Stimulated activated CD8-positive, alpha-beta memory T cell treated with anti-CD3 and anti-CD28 coated beads, Interleukin-2, amount 100 ng/mL, for 48 hours (primary cell): Measurements from ENCODE around the gene PSD4.

Experiments used
- DNase-seq, 2 donors: peaks; one replicate each; pipeline ENCODE4 v3.0.0-alpha.2; 2020; ENCODE audit warnings: low read depth in 2 of 2

Gene PSD4

DNA sequence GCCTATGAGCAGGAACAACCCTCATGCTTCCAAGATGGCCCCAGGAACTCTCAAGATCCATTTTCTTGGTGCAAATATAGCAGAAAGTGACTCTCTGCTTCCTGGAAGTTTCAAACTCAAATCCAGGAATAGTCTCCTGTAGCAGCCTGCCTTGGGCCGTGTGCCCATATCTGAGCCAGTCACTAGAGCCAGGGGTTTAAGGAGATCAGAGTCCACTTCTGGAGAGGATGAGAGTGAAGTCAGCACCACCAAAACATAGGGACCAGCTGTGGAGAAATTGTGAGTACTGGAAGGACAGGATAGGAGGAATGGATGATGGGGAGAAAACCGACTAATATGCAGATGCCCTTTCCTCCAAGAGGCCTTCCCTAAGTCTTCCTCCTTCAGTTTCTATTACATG lies 33.2 kb downstream of the PSD4 start:
- no peak for DNase-seq

DNA sequence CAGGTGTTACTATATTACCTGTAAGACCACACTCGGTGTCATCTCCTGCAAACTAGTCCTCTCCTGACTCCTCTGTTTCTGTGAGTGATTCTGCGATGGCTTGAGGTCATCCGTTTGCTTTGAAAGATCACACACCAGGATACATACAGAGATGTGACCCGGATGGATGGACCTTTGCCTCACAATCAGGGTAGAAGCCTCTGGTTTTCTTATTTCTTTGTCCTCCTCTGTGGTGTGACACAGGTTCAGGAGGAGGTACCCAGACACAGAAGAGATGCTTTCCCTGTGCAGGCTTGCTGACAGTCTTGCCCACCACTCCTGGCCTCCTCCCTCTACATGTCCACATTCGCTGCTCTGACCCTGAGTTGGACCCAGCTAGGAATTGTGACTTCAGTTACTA lies 34.6 kb downstream of the PSD4 start:
- DNase-seq: no peak

DNA sequence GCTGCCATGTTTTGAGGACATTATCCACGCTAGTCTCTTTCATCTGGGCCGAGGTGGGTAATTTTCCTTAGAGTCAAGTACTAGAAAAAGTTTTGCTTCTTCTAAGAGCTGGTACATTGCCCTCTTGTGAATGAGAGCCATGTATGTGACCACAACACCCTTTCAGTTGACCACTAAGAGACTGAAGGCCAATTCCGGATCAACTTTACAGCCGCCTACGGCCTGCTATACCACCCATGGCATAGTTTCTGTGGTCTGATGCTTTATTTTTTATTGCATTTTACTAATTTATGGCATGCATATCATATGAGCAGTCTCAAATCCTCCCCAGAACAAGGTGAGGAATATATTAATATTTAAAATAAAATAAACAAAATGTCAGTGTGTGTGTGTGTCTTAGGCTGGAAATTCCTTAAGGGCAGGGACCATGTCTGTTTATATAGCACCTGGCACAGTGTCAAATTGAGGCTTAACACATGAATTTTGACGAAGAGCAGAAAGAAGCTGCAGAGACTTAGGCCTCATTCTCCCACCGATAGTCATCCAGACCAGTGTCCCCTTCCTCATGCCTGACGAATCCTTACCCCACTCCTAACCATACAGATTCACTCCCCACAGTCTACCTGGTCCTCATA lies 35.4 kb downstream of the PSD4 start:
- no peak for DNase-seq

DNA sequence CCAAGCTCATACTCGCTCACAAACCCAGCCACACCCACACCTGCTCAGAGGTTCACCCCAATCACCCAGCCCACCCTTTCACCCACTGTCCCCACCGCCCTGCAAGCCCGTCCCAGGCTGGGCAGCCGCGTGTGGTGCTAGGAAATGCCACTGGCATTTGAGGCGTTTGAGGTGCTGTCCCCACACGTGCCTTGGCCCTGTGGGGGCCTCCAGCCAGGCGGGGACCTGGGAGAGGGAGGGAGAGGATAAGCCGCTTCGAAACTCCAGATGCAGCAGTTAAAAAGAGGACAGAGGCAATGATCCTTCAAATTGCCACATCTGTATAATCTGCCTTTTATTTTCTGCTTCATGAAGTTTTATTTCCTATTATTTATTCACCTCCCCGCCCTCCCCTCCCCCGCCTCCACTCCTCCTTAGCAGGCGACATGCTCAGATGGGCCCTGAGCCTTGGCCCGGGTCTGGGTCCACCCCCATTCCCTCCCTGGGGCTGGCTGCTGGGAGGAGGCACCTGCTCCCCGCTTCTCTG lies 35.9 kb downstream of the PSD4 start:
- no peak for DNase-seq

DNA sequence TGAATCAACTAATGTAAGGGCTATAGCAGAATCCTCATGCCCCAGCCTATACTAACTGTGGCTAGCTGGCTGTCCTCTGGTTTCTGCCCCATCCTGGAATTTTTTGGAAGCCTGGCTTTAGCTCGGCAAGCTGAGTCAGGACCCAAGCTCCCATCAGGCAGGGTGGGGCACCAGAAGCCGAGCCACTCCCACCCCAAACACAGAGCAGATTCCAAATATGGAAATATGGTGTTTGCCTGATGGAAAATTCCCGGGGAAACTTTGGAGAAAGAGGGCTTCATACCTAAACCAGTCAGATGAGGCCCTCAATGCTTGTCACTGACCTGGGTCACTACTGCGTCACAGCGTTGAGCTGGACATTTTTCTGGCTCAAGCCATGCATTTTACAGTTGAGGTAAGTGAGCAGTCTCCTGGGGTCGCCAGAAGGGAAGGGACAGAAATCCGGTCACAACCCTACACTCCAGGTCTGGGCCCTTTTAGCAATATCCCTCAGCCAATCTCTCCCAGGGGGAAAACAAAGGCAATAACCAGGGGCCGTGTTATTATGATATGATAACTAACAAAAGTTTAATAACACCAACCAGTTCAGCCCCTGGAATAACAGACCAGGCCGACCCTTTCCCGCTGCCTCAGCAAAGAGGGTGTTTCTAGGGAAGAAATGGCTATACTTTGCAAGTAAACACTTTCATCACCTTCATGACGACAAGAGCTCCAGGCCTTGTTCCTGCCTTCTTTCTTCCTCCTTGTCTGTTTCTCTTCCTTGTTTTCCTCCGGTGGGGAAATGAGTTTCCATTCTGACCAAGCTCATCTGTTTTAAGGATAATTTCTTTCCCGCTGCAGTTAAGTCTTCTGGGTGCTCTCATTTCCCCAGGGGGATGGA lies 37.7 kb downstream of the PSD4 start:
- no peak for DNase-seq

DNA sequence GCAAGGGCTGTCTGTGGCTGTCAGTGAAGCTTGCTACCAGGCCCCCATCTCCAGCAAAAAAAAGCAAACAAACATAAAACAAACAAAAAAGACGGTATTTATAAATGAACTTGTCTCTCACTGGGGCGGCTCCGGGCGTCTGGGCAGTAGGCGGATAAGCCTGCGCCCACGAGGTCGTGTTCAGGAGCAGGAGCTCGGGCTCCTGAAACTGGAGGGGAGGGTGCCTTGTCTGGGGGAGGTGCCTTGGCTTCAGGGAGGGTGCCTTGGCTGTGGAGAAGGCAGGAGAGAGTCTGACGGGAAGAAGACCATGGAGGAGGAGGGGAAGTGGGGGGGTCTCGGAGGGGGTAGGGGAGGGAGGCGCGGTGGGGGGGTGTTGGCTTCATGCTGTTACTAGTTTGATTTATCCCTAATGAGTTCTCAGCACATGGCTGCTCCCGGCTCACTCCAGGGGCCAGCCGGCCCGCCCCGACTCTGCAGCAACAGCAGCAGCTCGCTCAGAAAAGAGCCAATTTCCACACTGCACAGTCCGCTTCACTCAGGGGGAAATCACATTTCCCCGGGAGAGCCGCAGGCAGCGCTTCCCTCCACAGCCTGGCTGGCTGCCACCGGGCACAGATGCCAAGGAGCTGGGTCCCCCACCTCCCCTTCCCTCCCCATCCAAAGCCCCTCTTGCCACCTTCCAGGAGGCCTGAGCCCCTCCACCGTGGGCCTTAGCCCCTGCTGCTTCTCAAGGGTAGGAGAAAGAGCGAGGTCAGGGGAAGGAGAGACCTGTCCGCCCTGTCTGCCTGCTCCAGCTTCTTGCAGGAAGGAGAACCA lies 38.7 kb downstream of the PSD4 start:
- no peak for DNase-seq

DNA sequence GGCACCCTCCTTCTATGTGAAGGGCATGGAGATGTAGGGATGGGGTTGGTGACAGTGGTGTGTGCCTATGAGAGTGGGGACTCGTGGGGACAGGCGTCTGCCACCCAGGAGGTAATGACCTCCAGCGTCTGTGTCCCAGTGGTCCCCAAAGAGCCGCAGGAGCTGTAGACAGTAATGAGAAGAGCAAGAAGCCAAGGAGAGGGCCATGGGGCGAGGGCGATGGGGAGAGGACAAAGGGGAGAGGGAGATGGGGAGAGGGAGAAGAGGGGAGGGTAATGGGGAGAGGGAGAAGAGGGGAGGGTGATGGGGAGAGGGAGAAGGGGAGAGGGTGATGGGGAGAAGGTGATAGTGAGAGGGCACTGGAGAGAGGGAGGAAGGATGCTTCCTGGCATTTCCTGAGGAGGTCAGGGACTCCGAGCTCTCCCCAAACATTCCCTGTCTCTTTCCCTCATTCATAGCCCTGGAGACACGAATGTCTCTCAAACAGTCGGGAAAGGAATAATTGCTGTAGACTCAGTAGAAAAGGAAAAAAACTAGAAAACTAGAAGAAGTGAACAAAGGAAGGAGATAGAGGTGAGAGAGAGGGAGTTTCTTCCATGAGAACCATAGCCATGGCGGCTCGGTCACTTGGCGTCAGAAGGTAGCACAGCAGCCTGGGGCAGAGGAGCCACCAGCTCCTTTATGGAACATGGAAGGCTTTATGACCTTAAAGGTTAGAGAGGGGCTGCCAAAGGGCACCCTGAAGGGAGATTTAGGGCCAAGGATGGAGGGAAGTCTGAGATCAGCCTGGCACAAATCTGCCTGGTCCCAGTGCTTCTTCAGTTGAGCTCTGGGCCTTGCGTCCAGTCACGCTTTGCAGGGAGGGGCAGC lies 39.5 kb downstream of the PSD4 start:
- DNase-seq: no peak

DNA sequence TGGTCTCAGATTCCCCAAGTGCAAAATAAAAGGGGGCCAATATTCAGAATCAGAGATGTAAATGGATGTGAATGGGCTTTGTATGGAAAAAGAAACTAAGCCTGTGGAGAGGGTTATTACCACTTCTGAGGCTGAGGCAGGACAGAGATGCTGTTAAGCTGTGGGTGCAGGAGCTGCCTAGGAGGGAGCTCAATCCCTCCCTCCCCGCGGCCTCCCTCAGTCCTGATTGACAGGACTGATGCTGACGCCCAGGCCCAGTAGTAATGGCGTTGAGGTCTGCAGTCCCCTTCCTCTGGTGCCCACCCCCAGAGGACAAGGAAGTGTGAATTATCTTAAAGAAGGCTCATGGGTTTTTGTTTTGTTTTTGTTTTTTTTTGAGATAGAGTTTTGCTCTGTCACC lies 40.4 kb downstream of the PSD4 start:
- no peak for DNase-seq

DNA sequence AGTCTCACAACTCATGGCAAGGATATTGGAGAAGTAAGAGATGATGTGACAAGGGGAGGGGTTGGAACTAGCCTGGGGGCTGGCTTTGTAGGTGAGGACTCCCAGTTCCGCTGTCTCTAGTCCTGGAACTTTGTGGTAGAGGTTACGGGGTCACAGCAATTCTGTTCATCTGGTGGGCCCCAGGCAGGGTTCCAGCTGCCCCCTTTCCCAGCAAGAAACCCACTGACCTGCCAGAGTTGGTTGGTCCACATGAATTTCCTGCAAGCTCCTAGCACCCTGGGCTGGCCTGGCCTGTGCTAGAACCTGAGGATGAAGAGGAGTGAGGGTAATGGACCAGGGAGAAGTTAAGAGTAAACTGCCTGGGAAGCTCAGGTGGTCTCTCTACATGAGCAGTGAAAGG lies 41.3 kb downstream of the PSD4 start:
- DNase-seq: no peak

DNA sequence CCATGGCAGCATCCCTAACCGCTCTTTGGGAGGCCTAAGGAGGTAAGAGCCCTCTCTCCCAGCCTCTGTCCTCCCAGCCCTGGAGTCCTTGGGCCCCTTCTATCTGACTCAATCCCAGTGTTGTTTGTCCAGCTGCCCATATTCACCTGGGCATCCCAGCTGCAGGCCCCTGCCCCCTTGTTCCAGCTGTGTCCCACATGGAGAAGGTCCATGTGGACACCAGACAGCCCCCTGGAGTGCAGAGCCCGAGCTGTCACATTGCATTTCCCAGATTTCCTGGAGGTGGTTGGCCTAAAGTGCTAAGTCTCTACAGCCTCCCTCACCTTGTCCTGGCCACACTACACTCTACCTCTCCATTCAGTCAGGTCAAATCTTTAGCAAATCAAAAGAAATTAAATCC lies 42.5 kb downstream of the PSD4 start:
- no peak for DNase-seq

DNA sequence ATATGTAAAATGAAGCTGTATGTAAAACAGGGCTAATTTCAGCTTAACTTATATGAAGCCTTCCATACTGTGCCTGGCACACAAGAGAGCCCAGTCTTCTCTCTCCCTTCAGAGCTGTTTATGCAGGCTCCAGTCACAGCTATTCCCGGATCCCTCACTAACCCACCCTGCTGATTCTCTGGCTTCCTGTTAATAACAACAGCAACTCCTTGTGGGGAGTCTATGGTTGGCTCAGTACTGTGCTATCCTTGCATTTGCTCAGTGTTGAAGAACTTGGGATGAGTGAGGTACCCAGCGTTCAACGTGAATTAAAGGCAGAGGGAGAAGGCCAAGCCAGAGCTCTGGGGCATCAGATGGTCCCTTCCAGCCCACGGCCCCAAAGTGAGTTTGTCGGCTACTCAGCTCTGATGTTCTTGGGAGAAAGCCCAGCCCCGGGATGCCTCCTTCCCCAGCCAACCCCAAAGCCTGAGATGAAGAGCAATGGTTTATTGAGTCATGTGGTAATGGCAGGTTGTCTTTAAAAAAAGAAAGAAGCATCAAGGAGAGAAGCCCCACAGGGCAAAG lies 43.2 kb downstream of the PSD4 start:
- no peak for DNase-seq

DNA sequence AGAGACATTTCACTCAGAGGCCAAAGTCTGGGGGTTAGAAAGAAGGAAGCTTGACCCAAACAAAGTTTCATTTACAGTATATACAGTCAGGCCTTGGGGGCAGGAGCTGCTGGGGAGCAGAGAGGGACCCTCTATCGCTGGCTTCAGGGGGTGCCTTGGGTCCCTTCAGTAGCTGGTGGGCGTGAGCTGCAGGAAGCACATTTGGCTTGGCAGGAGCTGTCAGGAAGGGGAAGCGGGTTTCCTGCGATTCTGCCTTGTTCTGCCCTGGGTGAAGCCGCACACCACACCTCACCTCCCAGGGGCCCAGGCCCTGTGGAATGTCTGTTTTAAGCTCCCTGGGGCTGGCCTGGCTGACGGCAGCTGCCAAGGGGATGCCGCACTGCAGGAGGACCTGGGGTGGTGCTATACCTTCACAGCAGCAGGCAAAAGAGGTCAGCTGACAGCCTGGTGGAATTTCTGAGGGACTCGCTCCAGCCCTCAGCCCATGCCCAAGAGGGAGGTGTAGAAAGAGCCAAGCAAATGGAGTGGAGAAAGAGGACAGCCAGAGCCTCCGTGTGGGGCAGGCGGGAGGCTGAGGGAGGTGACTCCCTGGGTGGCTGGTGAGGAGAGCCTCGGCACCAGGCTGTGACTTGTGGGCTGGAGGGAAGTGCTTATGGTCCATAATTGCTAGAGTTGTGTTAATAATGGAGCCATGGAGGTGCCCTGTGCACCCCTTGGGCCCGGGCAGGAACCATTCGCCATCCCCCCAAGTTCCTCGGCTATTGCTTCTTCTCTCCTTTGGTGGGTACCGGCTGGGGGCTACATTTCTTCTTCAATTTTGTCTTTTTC lies 43.9 kb downstream of the PSD4 start:
- no peak for DNase-seq

DNA sequence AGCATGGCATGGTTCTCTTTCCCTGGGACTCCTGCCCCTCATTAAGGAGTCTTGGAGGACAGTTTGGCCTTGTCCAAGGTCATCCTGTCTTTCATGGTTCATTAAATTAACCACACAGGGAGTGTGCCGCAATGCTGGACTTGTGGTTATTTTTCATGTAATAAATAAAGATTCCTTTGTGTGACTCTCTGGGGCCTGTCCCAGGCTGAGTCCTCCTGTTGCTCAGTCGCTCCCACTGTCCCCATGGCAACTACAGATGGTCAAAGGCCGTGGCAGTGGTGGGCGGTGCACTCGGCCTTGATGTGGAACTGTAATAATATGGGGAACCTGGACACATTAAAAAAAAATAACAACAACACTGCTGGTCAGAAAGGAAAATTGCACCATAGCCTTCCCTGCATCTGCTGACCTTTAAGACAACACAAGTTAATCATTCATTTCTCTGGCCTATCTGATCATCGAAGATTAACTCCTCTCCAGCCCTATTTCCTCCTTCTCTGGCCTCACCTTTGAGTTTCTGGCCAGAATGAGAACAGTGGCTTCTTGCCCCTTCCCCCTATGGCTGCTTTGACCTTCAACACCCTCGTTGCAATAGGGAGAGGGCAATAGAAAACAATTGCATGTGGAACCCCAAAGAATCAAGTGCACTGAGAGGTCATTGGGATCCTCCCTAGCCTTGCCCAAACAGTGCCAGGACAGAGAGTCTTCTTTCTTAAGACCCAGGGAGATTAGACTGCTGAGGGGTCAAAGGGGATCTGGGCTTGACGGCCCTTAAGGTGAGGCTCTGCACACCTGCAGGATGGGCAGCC lies 44.7 kb downstream of the PSD4 start:
- DNase-seq: no peak

DNA sequence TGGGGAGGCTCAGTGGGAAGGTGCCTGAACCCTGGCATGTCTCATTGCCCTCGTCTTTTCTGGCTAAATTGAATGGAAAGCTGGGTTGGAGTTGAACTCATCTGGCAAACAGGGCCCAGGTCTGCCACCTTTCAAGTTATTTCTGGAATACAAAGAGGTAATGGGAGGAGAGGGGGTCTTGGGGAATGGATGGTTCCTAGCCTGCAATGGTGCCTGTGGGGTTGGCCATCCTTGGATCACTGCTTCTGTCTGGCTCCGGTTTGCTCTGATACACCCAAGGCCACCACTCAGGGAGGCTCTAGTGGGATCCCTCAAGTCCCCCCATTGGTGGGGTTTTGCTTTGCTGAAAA lies 45.3 kb downstream of the PSD4 start:
- DNase-seq: no peak

DNA sequence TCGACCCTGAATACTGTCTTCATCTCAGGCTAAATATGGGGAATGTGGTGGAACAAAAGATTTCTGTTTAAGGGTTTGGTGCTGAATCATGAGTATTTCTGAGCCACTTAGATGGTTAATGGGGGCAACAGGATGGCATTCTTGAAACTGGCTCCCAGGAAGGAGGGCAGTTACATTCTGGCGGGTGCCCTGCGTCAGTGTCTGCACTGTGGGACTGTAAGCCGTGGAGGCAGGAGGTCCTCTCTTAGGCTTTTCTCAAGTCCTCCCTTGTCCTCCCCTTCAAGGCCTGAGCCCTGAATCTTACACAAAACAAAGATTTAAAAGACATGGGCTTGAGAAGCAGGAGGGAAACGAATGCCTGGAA lies 45.7 kb downstream of the PSD4 start:
- no peak for DNase-seq

DNA sequence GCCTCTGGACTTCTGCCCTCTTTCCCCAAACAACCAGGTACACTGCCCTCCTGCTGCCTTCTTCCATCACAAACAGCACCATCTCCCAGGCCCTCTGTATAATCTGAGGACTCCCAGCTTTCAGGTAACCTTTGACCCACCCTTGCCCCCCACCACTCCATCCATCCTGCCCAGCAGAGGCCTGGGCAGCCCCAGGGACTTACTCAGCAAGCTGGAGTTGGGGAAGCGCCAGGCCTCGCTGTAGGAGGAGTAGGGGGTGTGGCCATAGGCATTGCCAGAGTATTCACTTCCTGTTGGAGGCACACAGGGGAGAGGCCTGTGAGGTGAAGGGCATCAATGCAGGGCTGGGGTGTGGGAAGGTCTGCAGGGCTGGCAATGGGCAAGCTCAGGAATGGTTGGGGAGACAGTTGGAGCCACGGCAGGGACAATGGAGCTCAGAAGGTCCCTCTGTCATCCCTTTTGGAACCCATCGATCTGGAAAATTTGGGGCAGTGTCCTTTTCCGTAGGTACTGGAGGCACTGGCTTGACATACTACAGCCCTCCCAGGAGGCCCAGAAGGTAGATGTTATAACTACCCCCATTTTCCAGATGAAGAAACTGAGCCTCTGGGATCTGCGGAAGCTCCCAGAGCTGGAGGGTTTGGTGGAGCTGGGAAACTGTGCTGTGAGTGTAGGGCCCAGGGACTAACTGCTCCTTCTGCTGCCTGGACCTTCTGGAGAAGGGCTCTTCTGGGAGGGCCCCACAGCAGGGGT lies 46.3 kb downstream of the PSD4 start:
- no peak for DNase-seq

DNA sequence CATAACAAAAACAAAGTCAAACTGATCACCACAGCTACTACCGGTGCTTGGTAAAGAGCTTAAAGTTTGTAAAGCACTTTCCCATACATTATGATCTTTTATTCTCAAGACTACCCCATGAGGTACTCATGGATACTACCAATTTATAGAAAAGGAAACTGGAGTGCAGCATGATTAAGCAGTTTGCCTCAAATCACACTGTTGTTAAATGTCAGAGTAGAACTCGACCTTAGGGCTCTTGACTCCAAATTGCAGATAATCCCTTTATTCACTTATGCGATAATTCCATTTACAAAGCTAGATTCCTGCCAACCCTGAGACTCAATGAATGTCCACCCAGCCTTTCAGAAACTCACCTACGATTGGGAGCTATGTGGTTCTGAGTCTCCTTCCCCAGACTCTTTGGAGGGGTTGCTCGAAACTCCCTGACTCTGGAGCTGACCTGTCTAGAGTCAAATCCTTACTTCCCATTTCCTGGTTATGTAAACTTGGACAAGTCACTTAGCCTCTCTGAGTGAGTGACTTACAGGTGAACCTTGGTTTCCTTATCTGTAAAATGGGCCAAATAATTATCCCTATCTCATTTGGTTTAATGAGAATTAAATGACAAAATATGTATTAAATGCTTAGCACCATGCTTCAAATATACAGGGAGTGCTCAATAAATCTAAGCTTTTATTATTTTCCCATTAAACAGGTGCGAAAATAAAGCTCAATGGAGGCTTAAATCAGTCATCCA lies 47.4 kb downstream of the PSD4 start:
- no peak for DNase-seq

DNA sequence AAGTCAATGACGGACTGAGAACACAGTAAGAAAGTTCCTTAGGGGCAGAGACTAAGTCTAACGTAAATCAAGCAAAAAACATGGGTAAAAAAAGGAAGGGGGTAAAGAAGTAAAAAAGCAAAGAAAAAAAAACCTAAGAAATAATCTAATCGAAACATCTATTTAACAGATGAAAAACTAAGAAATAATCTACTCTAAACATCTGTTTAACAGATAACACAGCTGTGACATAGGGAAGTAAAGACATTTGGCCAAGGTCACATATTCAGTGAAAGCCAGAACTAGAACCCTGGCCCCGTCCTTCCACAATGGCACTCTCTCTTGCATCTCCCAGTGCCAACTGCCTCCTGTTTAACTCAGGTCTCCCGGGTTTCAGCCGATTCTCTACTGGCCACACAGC lies 48.1 kb downstream of the PSD4 start:
- no peak for DNase-seq
